ENCODE results near the gene ZNF445.

ZNF445 gene

DNA sequence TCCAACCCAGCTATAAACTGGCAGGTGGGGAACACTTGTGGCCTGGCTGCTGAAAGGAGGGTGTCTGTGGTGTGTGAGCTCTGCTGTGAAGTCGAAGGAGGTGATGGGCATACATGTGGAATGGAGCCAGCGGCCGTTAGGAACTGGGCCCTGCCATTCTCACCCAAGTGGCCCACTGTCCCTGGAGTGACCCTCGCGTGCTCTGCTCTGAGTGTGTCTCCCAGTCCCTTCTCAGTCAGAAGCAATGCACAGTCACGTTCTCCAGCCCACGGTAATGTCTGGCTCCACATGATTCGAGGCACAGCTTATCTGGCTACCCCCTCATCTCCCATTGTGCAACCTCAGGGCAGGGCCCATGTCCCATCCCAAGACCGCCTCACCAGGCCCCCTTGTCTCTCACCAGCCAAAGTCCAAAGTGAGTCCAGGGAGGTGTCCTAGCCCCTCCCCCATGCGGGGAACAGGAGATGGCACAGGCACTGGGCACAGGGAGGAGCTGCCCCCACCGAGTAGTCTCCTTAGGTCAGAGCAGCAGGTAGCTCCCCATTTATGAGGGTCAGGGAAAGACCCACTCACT is 62.9 kb downstream of the ZNF445 start:
- Histone ChIP-seq H3K4me2 (ENCODE audit: low read length) (no peak overlapping the region), H2AFZ (no peak overlapping the region), H3K36me3 (ENCODE audit: control insufficient read depth, insufficient read depth, low read length) (no peaks in the 10 kb centered on the region), H3K27me3 (ENCODE audit: control insufficient read depth, insufficient read depth, low read length) (no peaks in the 10 kb centered on the region), H3K9ac (no peak overlapping the region), H3K4me3 (ENCODE audit: low read depth, low read length) (no peak overlapping the region), H3K9me3 (ENCODE audit: control insufficient read depth, low read length) (no peaks in the 10 kb centered on the region), H3K27ac (no peak overlapping the region), H3K4me1 (no peaks in the 10 kb centered on the region), H3K79me2 (no peaks in the 10 kb centered on the region)
- TF ChIP-seq, protein P1, sequence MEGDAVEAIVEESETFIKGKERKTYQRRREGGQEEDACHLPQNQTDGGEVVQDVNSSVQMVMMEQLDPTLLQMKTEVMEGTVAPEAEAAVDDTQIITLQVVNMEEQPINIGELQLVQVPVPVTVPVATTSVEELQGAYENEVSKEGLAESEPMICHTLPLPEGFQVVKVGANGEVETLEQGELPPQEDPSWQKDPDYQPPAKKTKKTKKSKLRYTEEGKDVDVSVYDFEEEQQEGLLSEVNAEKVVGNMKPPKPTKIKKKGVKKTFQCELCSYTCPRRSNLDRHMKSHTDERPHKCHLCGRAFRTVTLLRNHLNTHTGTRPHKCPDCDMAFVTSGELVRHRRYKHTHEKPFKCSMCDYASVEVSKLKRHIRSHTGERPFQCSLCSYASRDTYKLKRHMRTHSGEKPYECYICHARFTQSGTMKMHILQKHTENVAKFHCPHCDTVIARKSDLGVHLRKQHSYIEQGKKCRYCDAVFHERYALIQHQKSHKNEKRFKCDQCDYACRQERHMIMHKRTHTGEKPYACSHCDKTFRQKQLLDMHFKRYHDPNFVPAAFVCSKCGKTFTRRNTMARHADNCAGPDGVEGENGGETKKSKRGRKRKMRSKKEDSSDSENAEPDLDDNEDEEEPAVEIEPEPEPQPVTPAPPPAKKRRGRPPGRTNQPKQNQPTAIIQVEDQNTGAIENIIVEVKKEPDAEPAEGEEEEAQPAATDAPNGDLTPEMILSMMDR (IDR thresholded peaks at IDR 0.05), result no peak

DNA sequence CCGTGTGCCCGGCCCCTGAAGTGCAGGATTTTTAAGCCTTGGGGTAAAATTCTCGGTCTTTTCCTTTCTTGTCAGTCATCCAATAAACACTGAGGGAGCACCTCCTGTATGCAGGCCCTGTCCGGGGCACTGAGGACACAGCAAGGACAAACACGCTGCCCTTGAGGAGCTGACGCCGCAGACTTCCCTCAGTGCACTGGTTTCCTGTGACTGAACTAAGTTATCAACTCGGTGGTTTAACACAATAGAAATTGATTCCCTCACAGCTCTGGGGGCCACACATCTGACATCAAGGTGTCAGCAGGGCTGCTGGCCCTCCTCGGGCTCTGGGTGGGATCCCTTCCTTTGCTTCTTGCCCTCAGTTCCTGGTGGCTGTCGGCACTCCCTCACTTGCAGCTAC is 65.1 kb downstream of the ZNF445 start:
- no peaks in the 10 kb centered on the region for H3K9me3 ChIP-seq (ENCODE audit: control insufficient read depth, low read length)
- H3K79me2 ChIP-seq, result no peaks in the 10 kb centered on the region
- H3K4me2 ChIP-seq (ENCODE audit: low read length), result no peak overlapping the region
- TF ChIP-seq, protein P1 (IDR thresholded peaks at IDR 0.05), result no peak
- H3K9ac ChIP-seq, result no peak overlapping the region
- no peak overlapping the region for H3K27ac ChIP-seq
- H3K27me3 ChIP-seq (ENCODE audit: control insufficient read depth, insufficient read depth, low read length), result no peaks in the 10 kb centered on the region
- H3K36me3 ChIP-seq (ENCODE audit: control insufficient read depth, insufficient read depth, low read length), result no peaks in the 10 kb centered on the region
- H3K4me1 ChIP-seq, result no peaks in the 10 kb centered on the region
- H3K4me3 ChIP-seq (ENCODE audit: low read depth, low read length), result no peak overlapping the region
- peak overlapping the region; percentile 46 for H2AFZ ChIP-seq

DNA sequence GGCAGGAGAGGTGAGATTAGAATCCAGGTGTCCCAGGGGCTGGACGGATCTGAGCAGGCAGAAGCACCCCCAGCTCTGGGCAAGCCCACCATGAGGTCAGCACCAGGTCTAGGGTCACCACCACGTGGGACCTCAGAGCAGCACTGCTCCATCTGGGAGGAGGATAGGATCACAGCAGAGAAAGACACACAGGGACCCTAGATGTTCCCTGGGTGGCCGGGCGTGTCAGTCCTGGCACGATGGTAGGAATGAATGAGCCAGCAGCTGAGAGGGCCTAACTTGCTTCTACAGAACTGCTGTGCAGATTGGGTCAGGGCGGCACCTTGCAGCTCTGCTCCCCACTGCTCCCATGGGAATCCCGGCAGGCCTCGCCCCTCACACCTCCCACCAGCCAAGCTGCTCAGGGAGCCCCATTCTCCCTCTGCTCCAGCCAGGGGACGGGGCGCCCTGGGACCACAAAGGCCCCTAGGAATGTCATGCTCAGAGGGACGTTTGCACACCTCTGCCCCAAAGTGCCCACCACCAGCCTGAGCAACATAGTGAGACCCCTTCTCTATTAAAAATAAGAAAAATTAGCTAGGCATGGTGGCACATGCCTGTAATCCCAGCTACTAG is 66.3 kb downstream of the ZNF445 start:
- no peak overlapping the region for H3K4me2 ChIP-seq (ENCODE audit: low read length)
- no peak overlapping the region for H3K27ac ChIP-seq
- H3K4me3 ChIP-seq (ENCODE audit: low read depth, low read length), result no peak overlapping the region
- no peaks in the 10 kb centered on the region for H3K9me3 ChIP-seq (ENCODE audit: control insufficient read depth, low read length)
- H3K79me2 ChIP-seq, result no peaks in the 10 kb centered on the region
- no peak overlapping the region for H3K9ac ChIP-seq
- H3K27me3 ChIP-seq (ENCODE audit: control insufficient read depth, insufficient read depth, low read length), result no peaks in the 10 kb centered on the region
- no peaks in the 10 kb centered on the region for H3K4me1 ChIP-seq
- TF ChIP-seq, protein P1 (IDR thresholded peaks at IDR 0.05), result no peak
- no peak overlapping the region for H2AFZ ChIP-seq
- H3K36me3 ChIP-seq (ENCODE audit: control insufficient read depth, insufficient read depth, low read length), result no peaks in the 10 kb centered on the region

DNA sequence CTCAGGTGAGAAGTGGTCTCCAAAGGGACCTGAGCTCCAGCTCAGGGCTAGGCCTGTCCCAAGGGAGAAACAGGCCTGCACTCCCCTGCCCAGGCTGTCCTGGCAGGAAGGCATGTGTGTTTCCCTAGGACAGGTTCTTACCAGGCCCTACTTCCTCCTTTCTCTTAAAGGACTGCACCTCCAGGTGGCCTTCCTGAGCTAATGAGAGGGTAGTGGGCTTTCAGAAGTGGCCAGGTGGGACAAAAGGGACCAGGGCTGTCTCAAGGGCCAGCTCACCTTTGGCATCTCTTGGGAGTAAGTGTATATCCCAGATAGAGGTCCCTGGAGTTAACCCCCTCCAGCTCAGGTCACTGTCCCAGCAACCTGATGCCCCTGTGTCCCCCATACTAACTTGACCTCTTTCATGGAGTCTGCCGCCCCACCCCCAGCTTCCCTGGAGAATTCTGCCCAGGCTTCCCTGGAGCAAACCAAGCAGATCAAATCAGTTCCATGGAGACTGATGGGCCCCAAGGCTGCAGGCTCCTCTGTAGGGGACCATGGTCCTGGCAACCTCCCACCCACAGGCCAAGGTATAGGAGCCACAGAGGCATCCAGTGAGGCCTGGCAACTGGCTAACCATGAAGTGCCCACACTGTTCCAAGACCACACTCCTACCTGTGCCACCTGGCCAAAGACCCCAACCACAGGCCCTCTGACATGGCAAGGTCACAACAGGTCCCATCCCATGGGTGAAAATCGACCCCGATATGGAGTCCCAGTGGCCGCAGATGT is 67.6 kb downstream of the ZNF445 start:
- Histone ChIP-seq H3K4me3 (ENCODE audit: low read depth, low read length) (no peak overlapping the region), H3K4me2 (ENCODE audit: low read length) (no peak overlapping the region), H3K36me3 (ENCODE audit: control insufficient read depth, insufficient read depth, low read length) (no peaks in the 10 kb centered on the region), H3K9me3 (ENCODE audit: control insufficient read depth, low read length) (no peaks in the 10 kb centered on the region), H2AFZ (no peak overlapping the region), H3K27me3 (ENCODE audit: control insufficient read depth, insufficient read depth, low read length) (no peaks in the 10 kb centered on the region), H3K79me2 (no peaks in the 10 kb centered on the region), H3K9ac (no peak overlapping the region), H3K4me1 (no peaks in the 10 kb centered on the region), H3K27ac (no peak overlapping the region)
- TF ChIP-seq, protein P1 (IDR thresholded peaks at IDR 0.05), result no peak

Measured in parathyroid adenoma (tissue), 2 donors.